ENCODE data around the gene SGCB.
A peak's percentile ranks its signal among the peaks of the same experiment; 100 is the strongest.
"Not testable (repeated sequence)": the region's sequence is repeated elsewhere in the genome, so short reads cannot be mapped to it uniquely, and the experiment has no call there.

Gene SGCB

GRCh38 chr4:52038103-52038912 lies at the start of gene SGCB:
SGCB (minus strand) TSS chr4:52038299; CDS start chr4:52038259, 40 bp downstream.
- DNase-seq = peak; percentile 77

- not testable (repeated sequence) for DNase-seq
Measured at GRCh38 chr4:52086425-52086824, 48.3 kb upstream of the SGCB start.

GRCh38 chr4:52081216-52081615 lies 43.1 kb upstream of the SGCB start:
- no peak for DNase-seq

- DNase-seq = no peak
Measured at GRCh38 chr4:52079659-52080058, 41.6 kb upstream of the SGCB start.

GRCh38 chr4:52076731-52077130 lies 38.6 kb upstream of the SGCB start:
- DNase-seq = no peak

- no peak for DNase-seq
Measured at GRCh38 chr4:52071791-52072546, 33.9 kb upstream of the SGCB start.

- no peak for DNase-seq
Measured at GRCh38 chr4:52069571-52069970, 31.5 kb upstream of the SGCB start.

GRCh38 chr4:52059372-52059771 lies 21.3 kb upstream of the SGCB start:
- no peak for DNase-seq

- DNase-seq = no peak
Measured at GRCh38 chr4:52058275-52058674, 20.2 kb upstream of the SGCB start.

GRCh38 chr4:52057196-52057595 lies 19.1 kb upstream of the SGCB start:
- DNase-seq = no peak

GRCh38 chr4:52054254-52054653 lies 16.2 kb upstream of the SGCB start:
- DNase-seq = no peak

- DNase-seq = no peak
Measured at GRCh38 chr4:52052475-52052780, 14.3 kb upstream of the SGCB start.

GRCh38 chr4:52051615-52052474 lies 13.7 kb upstream of the SGCB start:
- DNase-seq = peak; percentile 12

GRCh38 chr4:52051213-52051614 lies 13.1 kb upstream of the SGCB start, which contains the start of gene SPATA18:
SPATA18 (plus strand) TSS chr4:52051304; CDS start chr4:52051705, 401 bp downstream.
- no peak for DNase-seq

GRCh38 chr4:52049266-52049665 lies 11.2 kb upstream of the SGCB start:
- DNase-seq = no peak

GRCh38 chr4:52045028-52045427 lies 6.9 kb upstream of the SGCB start:
- DNase-seq = no peak

GRCh38 chr4:52037689-52038102 lies 403 bp downstream of the SGCB start:
- DNase-seq = peak; percentile 58

GRCh38 chr4:52036886-52037530 lies 1.1 kb downstream of the SGCB start:
- DNase-seq = no peak

GRCh38 chr4:52035190-52035589 lies 2.9 kb downstream of the SGCB start:
- DNase-seq = no peak

GRCh38 chr4:52032005-52032404 lies 6.1 kb downstream of the SGCB start:
- DNase-seq = no peak

- DNase-seq = no peak
Measured at GRCh38 chr4:52028970-52029369, 9.1 kb downstream of the SGCB start.

- DNase-seq = no peak
Measured at GRCh38 chr4:52019936-52020657, 18.0 kb downstream of the SGCB start, which contains the start of gene LRRC66. LRRC66 (minus strand) TSS chr4:52020363; CDS start chr4:52017613, 2,750 bp downstream.

Data from NCI-H1092 treated with DMSO at 0.1 percent for 48 hours (cell line).